ENCODE measurements around the gene U2AF2. TPM values are rescaled to one million over a fixed set of nuclear protein-coding genes. Genes with fewer than 3 reads are reported as not detected.

Gene U2AF2
- total RNA-seq, 2 experiments from 2014 or later, result 211 to 264 TPM

DNA sequence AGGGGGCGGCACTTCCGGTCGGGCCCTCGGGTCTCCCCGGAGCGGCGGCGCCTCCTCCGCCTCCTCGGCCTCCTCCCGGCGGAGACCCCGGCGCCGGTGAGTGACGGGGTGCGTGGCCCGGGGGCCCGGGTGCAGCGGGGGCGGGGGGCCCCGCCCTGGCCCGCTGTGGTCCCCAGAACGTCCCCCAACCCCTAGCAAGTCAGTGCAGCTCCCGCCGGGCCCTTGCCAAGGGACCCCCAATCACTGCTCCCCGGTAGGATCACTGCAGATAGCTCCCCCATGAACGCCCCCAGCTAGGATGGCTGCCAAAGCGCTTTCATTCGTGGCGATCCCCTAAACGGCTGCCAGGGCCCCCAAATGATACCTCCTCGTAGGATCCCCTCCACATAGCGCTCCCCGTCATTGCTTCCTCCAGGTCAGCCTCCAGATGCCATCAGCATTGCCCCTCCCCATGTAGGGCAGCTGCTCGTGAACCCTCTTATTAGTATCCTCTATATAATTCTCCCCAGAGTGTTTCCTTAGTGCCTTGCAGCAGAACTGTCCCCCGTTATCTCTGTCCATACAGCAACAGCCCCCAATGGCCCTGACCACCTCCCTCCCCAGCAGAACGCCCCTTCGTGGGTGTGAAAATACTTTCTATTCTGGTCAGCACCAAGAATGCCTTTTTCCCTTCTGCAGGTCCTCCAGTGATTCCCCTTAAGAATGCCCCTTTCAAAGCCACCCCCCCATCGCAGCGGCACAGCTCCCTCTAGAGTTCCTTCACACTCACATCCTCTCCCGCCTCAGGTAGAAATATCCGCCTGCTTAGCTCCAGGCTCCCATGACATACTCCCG lies 49.0 kb upstream of the U2AF2 start, which contains the start of gene ZNF865:
ZNF865 (plus strand) TSS at position 11 of the 834 bp plus-strand sequence. CDS start 7,972 bp downstream, outside the sequence.
- Histone ChIP-seq H3K4me1 (ENCODE audit: insufficient read depth, low read length, poor library complexity, severe bottlenecking) (peaks cover 33% of the 10 kb centered on the region), H3K27ac (ENCODE audit: low read depth, low read length, poor library complexity, severe bottlenecking) (peak within 1 kb of the TSS; percentile 97), H3K36me3 (ENCODE audit: insufficient read depth, low read length) (peaks cover 29% of the 10 kb centered on the region), H3K79me2 (ENCODE audit: insufficient read depth, low read depth, low read length) (peaks cover 20% of the 10 kb centered on the region), H3K4me3 (ENCODE audit: low read depth, low read length, poor library complexity, severe bottlenecking) (peak within 1 kb of the TSS; percentile 95), H3K4me2 (ENCODE audit: low read length) (peak within 1 kb of the TSS; percentile 99), H2AFZ (ENCODE audit: low read length) (peak within 1 kb of the TSS; percentile 54; the same call in 1 of the 2 replicates), H3K9me2 (ENCODE audit: insufficient read depth, low read length) (no peaks in the 10 kb centered on the region), H3K9me3 (ENCODE audit: low read length) (no peaks in the 10 kb centered on the region), H4K20me1 (ENCODE audit: insufficient read depth, low read length) (no peaks in the 10 kb centered on the region)
- BruUV-seq (replicated peaks), result no TSS peak
- TF ChIP-seq EZH2phosphoT487 (IDR thresholded peaks at IDR 0.05; ENCODE audit: borderline replicate concordance, low read depth, low read length), result no peak
- TF ChIP-seq, protein P1, sequence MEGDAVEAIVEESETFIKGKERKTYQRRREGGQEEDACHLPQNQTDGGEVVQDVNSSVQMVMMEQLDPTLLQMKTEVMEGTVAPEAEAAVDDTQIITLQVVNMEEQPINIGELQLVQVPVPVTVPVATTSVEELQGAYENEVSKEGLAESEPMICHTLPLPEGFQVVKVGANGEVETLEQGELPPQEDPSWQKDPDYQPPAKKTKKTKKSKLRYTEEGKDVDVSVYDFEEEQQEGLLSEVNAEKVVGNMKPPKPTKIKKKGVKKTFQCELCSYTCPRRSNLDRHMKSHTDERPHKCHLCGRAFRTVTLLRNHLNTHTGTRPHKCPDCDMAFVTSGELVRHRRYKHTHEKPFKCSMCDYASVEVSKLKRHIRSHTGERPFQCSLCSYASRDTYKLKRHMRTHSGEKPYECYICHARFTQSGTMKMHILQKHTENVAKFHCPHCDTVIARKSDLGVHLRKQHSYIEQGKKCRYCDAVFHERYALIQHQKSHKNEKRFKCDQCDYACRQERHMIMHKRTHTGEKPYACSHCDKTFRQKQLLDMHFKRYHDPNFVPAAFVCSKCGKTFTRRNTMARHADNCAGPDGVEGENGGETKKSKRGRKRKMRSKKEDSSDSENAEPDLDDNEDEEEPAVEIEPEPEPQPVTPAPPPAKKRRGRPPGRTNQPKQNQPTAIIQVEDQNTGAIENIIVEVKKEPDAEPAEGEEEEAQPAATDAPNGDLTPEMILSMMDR (conservative IDR thresholded peaks at IDR 0.05; ENCODE audit: low read length), result peak; percentile 88
- CTCF ChIA-PET (ENCODE audit: unreplicated experiment), result no interaction called here
- intact Hi-C loops (cut with micrococcal nuclease; ENCODE audit: unreplicated experiment), result loop anchor here (1.0 kb wide), 1 partner anchor 90 kb away; no protein-coding TSS in a partner anchor
- DNase-seq (ENCODE audit: low spot score), result peak; percentile 80
- POLR2A ChIA-PET, result interaction anchor here (0.8 kb wide), 2 partner anchors 18 to 540 kb away, joined by 3 read pairs; no protein-coding TSS in a partner anchor

DNA sequence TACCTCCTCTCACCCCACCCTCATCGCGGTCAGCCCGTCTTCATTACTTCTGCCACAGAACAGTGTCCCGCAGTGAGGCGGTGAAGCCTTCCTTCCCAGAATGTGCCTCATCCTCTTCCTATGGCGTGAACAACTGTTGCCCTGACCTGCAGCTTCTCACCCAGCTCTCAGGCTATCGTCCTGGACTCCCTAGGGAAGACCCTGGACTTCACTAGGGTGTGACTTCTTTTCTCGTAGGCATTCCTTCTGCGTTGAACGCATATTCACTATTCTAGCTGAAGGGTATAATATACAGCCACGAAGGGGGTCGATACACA lies 48.4 kb upstream of the U2AF2 start:
- no peak overlapping the region for H2AFZ ChIP-seq (ENCODE audit: low read length)
- no peak for TF ChIP-seq EZH2phosphoT487 (IDR thresholded peaks at IDR 0.05; ENCODE audit: borderline replicate concordance, low read depth, low read length)
- TF ChIP-seq, protein P1 (conservative IDR thresholded peaks at IDR 0.05; ENCODE audit: low read length), result peak; percentile 55; the same call in 1 of the 2 replicates
- peaks cover 28% of the 10 kb centered on the region for H3K4me1 ChIP-seq (ENCODE audit: insufficient read depth, low read length, poor library complexity, severe bottlenecking)
- H3K36me3 ChIP-seq (ENCODE audit: insufficient read depth, low read length), result peaks cover 33% of the 10 kb centered on the region
- peak overlapping the region; percentile 95 for H3K4me3 ChIP-seq (ENCODE audit: low read depth, low read length, poor library complexity, severe bottlenecking)
- no peaks in the 10 kb centered on the region for H3K9me3 ChIP-seq (ENCODE audit: low read length)
- POLR2A ChIA-PET, result interaction anchor here (0.8 kb wide), 2 partner anchors 19 to 539 kb away, joined by 3 read pairs; no protein-coding TSS in a partner anchor
- H3K4me2 ChIP-seq (ENCODE audit: low read length), result peak overlapping the region; percentile 99
- BruUV-seq (replicated peaks), result no TSS peak
- intact Hi-C loops (cut with micrococcal nuclease; ENCODE audit: unreplicated experiment), result loop anchor here (1.0 kb wide), 1 partner anchor 90 kb away; no protein-coding TSS in a partner anchor
- CTCF ChIA-PET (ENCODE audit: unreplicated experiment), result interaction anchor here (1.0 kb wide), 1 partner anchor 19 kb away, joined by 3 read pairs; no protein-coding TSS in a partner anchor
- H4K20me1 ChIP-seq (ENCODE audit: insufficient read depth, low read length), result no peaks in the 10 kb centered on the region
- H3K27ac ChIP-seq (ENCODE audit: low read depth, low read length, poor library complexity, severe bottlenecking), result peak overlapping the region; percentile 97
- DNase-seq (ENCODE audit: low spot score), result no peak
- peaks cover 20% of the 10 kb centered on the region for H3K79me2 ChIP-seq (ENCODE audit: insufficient read depth, low read depth, low read length)
- H3K9me2 ChIP-seq (ENCODE audit: insufficient read depth, low read length), result no peaks in the 10 kb centered on the region

Data from OCI-LY7 (cell line).